HG03064 (cell line): ENCODE data around the gene ZNF560.

Source experiments
- ATAC-seq: cut with Tn5 transposase; IDR thresholded peaks from one replicate; pipeline ENCODE4 v1.9.1; 2021; ENCODE audit warnings: low read depth; ENCODE audit not compliant: unreplicated experiment

ZNF560 gene

GRCh38 chr19:9445037-9445436, 53.4 kb downstream of the ZNF560 start:
- ATAC-seq, result no peak

- ATAC-seq, result no peak
Measured at GRCh38 chr19:9436358-9436757, 62.1 kb downstream of the ZNF560 start.

DNA sequence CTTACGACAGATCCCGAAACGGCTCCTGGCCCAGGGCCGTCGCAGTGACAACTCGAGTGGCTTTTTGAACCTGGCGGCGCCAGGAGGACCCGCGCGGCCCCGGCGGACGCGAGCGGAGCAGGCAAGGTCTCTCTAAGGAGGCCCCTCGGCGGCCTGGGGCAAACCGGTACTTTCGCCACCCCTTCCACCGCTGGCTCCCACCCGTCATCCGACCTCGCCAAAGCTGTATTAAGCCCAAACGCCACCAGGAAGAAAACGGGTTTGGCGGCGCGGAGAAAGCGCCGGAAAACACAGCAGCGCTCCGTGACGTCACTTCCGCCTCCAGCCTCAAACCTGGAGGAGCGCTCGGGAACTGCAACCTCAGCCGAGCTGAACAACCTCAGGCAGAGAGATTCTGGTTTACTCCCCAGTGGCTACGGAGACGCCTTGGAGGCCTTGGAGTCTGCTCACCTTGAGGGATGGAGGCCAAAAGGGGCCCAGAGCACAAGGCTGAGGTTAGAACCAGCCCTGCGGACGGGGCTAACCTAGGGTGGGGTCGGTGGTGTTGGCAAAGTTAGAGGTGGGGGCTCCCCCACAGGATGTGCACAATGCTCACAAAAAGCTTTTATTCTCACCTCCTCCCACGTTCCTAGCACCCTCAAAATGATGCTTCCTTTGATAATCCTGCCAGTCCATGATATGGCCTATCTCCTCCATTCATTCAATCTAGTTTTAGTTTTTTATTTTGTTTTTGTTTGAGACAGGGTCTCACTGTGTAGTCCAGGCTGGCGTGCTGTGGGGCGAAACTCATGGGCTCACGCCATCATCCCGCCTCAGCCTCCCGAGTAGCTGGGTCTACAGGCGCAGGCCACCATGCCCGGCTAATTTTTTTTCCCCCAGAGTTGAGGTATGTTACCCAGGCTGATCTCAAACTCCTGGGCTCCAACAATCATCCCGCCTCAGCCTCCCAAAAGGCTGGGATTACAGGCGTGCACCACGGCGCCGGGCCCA, 62.8 kb downstream of the ZNF560 start, which contains the start of gene ZNF266:
ZNF266 (minus strand) TSS at position 295 of the 990 bp plus-strand sequence. CDS start 15,484 bp downstream, outside the sequence.
- peak; percentile 85 for ATAC-seq

DNA sequence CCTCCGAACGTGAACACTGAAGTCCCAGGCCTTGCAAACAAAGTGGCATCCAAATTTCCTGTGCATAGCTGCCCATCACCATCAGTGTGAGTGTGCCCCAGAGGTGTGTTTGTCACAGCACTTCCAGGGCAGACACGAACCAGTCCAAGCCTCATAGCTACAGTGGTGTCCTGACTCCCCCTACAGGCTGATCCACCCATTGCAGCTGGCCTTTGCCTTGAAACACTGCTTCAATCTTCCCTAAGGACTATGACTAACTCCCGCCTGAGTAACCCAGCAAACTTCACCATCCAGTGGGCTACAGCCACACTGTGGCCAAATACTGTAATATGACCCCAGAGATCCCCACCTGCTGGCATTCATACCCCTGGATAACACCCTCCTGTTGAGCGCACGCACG, 66.9 kb downstream of the ZNF560 start:
- no peak for ATAC-seq

GRCh38 chr19:9430444-9430843, 68.0 kb downstream of the ZNF560 start:
- ATAC-seq, result no peak

DNA sequence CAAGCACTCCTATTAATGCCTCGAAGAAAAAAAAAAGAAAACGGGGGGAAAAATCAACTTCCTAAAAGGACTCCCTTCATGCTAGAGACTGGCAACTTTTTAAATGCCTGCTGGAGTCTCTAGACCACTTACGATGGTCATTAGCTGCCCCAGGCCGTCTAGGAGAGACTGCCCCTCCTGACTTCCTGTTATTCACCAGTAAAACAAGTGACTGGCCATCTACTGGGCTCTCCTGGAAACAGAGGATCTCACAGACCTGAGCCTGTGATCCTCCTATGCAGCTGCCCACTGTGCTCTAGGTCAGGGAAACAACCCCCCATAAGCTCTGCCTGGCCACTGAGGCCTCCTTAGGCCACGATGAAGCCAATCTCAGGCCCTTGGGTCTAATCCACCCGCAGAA, 70.5 kb downstream of the ZNF560 start:
- no peak for ATAC-seq
